ENCODE measurements around the gene PPM1M. TPM values are rescaled to one million over a fixed set of nuclear protein-coding genes. Genes with fewer than 3 reads are reported as not detected.

The PPM1M gene, protein sequence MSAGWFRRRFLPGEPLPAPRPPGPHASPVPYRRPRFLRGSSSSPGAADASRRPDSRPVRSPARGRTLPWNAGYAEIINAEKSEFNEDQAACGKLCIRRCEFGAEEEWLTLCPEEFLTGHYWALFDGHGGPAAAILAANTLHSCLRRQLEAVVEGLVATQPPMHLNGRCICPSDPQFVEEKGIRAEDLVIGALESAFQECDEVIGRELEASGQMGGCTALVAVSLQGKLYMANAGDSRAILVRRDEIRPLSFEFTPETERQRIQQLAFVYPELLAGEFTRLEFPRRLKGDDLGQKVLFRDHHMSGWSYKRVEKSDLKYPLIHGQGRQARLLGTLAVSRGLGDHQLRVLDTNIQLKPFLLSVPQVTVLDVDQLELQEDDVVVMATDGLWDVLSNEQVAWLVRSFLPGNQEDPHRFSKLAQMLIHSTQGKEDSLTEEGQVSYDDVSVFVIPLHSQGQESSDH
- total RNA-seq (10 to 100 TPM; 56.6 to 60.8 TPM), polyA plus RNA-seq (81.8 TPM)

DNA sequence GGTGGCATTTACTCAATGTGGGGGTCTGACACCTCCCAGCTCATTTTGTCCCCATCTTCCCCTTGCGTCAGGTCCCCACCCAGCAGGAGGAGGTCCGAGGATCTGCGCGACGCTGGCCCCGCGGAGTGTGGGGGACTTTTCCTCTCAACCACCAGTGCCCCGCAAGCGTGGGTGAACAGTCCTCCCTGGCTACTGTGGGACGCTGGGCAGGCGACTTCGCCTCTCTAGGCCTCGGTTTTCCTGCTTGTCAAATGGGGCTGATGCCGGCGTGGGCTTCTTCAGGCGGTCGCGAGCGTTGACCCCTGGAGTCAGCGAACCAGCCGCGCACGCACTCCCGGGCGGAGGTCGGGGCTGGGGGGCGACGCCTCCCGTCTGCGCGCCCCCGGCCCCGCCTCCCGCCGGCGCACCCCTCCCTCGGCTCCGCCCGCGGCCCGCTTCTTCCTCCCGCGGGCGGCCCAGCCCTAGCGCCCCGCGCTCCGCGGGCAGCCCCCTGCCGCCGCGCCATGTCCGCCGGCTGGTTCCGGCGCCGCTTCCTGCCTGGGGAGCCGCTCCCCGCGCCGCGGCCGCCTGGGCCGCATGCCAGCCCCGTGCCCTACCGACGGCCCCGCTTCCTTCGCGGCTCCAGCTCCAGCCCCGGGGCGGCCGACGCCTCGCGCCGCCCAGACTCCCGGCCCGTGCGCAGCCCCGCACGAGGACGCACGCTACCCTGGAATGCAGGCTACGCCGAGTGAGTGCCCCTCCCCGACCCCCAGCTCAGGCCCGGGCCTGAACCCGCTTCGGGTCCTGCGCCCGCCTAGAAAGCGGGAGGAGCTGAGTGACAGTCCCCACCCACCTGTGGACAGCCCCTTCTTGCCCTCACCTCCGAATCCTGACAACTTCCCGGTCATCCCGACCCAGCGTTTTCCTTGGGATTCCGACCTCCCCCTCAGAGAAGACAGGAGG is at the start of gene PPM1M:
Gene PPM1M, plus strand, starts transcription at position 438 of the 942 bp plus-strand sequence. Its CDS starts 66 bp downstream, at position 504.
- Mint-ChIP-seq H3K4me3 (peak within 1 kb of the TSS; percentile 84 to 95 (median 91)), H3K27ac (peak within 1 kb of the TSS; percentile 88 to 100 (median 96)), H3K4me1 (peaks cover 76 to 87% (median 84%) of the 10 kb centered on the region in 3 donors), H3K27me3 (no peaks in the 10 kb centered on the region), H3K36me3 (peaks cover 0 to 45% (median 9%) of the 10 kb centered on the region in 3 donors), H3K9me3 (no peaks in the 10 kb centered on the region)
- CTCF ChIA-PET, result interaction anchor here (0.6 to 14.4 kb wide), 9 partner anchors 9 to 94 kb away, joined by 3 to 156 read pairs (median 4); partner anchors contain the start of gene WDR82
- Histone ChIP-seq H3K4me1 (ENCODE audit: insufficient read depth, low read length) (peaks cover 79% of the 10 kb centered on the region), H3K9me3 (ENCODE audit: low read length) (no peaks in the 10 kb centered on the region), H3K27ac (ENCODE audit: low read depth, low read length) (peak within 1 kb of the TSS; percentile 82), H3K4me3 (ENCODE audit: low read length) (peak within 1 kb of the TSS; percentile 82), H3K36me3 (ENCODE audit: insufficient read depth, low read length) (no peaks in the 10 kb centered on the region), H3K27me3 (ENCODE audit: insufficient read depth, low read length, poor library complexity, severe bottlenecking) (no peaks in the 10 kb centered on the region)
- peak; percentile 65 to 83 (median 81) for DNase-seq
- POLR2A ChIA-PET, result interaction anchor here (0.6 to 4.7 kb wide), 10 partner anchors 7 to 56 kb away, joined by 3 to 54 read pairs (median 5); partner anchors contain the start of genes GLYCTK and WDR82

DNA sequence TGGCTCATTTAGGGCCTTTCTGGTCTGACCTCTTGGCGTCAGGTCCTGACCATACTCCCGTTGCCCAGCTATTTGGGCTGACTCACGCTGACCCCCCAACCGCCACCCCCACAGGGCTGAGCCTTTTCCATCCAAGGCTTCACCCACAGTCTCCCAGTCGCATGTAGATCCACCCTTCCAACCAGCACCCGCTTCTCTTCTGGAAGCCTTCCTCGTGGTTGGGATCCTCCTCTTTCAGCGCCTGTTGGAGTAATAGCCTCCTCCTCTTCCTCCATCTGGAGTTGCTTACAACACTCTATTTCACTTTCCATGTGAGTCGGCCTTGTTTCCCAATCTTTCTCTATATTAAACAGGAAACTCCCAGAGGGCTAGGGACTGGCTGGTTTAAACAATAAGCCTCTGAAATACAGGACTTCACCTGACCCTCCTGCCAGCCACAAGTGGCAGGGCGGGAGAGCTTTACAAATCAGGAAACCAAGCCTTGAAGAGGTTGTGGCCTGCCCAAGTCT is 49.7 kb upstream of the PPM1M start:
- DNase-seq, result no peak
- Mint-ChIP-seq H3K4me3 (peak overlapping the region in 1 of 7 donors; percentile 84), H3K27ac (peak overlapping the region in 5 of 8 donors; percentile 38 to 96 (median 87)), H3K9me3 (no peaks in the 10 kb centered on the region), H3K36me3 (peaks cover 0 to 13% (median 2%) of the 10 kb centered on the region in 3 donors), H3K27me3 (peaks cover 0 to 1% of the 10 kb centered on the region in 2 donors), H3K4me1 (peaks cover 26 to 38% (median 37%) of the 10 kb centered on the region in 3 donors)
- ChIA-PET POLR2A (no interaction called here), CTCF (interaction anchor here (0.7 to 2.5 kb wide), 2 partner anchors 24 to 27 kb away, joined by 3 to 8 read pairs; no protein-coding TSS in a partner anchor)
- Histone ChIP-seq H3K27ac (ENCODE audit: low read depth, low read length) (no peak overlapping the region), H3K4me3 (ENCODE audit: low read length) (no peak overlapping the region), H3K36me3 (ENCODE audit: insufficient read depth, low read length) (no peaks in the 10 kb centered on the region), H3K27me3 (ENCODE audit: insufficient read depth, low read length, poor library complexity, severe bottlenecking) (no peaks in the 10 kb centered on the region), H3K4me1 (ENCODE audit: insufficient read depth, low read length) (peaks cover 24% of the 10 kb centered on the region), H3K9me3 (ENCODE audit: low read length) (no peaks in the 10 kb centered on the region)

- H3K27ac ChIP-seq (ENCODE audit: low read depth, low read length), result no peak overlapping the region
These were observed 48.6 kb upstream of the PPM1M start for GRCh38 chr3:52196977-52197376.

DNA sequence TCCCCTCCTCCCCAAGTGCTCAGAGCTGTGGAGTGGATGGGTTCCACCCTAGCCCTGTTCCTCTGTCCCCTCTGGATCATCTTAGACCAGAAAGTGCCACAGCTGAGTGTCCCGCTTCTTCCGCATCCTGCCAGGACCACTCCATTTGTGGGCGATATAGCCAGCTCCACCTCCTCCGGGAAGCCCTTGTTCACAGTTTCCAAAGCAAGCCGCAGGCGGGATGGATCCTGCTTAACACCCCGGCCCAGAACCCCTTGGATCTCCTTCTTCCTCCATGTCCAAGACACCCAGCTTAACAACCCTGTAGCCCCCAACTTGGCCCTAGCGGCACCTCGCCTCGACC is 48.1 kb upstream of the PPM1M start:
- Histone ChIP-seq H3K4me1 (ENCODE audit: insufficient read depth, low read length) (peaks cover 32% of the 10 kb centered on the region), H3K9me3 (ENCODE audit: low read length) (no peaks in the 10 kb centered on the region), H3K4me3 (ENCODE audit: low read length) (peak overlapping the region; percentile 95), H3K27ac (ENCODE audit: low read depth, low read length) (peak overlapping the region; percentile 78), H3K36me3 (ENCODE audit: insufficient read depth, low read length) (peaks cover 5% of the 10 kb centered on the region), H3K27me3 (ENCODE audit: insufficient read depth, low read length, poor library complexity, severe bottlenecking) (no peaks in the 10 kb centered on the region)
- Mint-ChIP-seq H3K27ac (peak overlapping the region; percentile 87 to 98 (median 96)), H3K9me3 (no peaks in the 10 kb centered on the region), H3K4me1 (peaks cover 35 to 53% (median 50%) of the 10 kb centered on the region in 3 donors), H3K27me3 (peaks cover 0 to 1% of the 10 kb centered on the region in 2 donors), H3K4me3 (peak overlapping the region; percentile 86 to 99 (median 97)), H3K36me3 (peaks cover 2 to 28% (median 2%) of the 10 kb centered on the region in 3 donors)
- CTCF ChIA-PET, result interaction anchor here (0.9 to 2.5 kb wide), 3 partner anchors 23 to 142 kb away, joined by 3 to 8 read pairs (median 4); no protein-coding TSS in a partner anchor
- POLR2A ChIA-PET, result interaction anchor here (0.6 to 1.3 kb wide), 3 partner anchors 21 to 213 kb away, joined by 3 to 5 read pairs (median 4); partner anchors contain the start of gene POC1A
- DNase-seq, result no peak

More at GRCh38 chr3:52196977-52197376, 48.6 kb upstream of the PPM1M start:
- ChIA-PET POLR2A (interaction anchor here (0.6 to 1.3 kb wide), 3 partner anchors 21 to 213 kb away, joined by 3 to 5 read pairs (median 4); partner anchors contain the start of gene POC1A), CTCF (interaction anchor here (0.8 to 2.5 kb wide), 4 partner anchors 13 to 142 kb away, joined by 3 to 8 read pairs (median 4); no protein-coding TSS in a partner anchor)
- peak overlapping the region in 3 of 7 donors; percentile 86 to 99 (median 97) for H3K4me3 Mint-ChIP-seq
- peaks cover 0 to 23% (median 2%) of the 10 kb centered on the region in 3 donors for H3K36me3 Mint-ChIP-seq
- no peak overlapping the region for H3K4me3 ChIP-seq (ENCODE audit: low read length)
- H3K4me1 Mint-ChIP-seq, result peaks cover 31 to 48% (median 48%) of the 10 kb centered on the region in 3 donors
- no peaks in the 10 kb centered on the region for H3K9me3 Mint-ChIP-seq
- peaks cover under 1% of the 10 kb centered on the region for H3K36me3 ChIP-seq (ENCODE audit: insufficient read depth, low read length)
- peaks cover 0 to 1% of the 10 kb centered on the region in 2 donors for H3K27me3 Mint-ChIP-seq
- H3K4me1 ChIP-seq (ENCODE audit: insufficient read depth, low read length), result peaks cover 29% of the 10 kb centered on the region
- no peaks in the 10 kb centered on the region for H3K27me3 ChIP-seq (ENCODE audit: insufficient read depth, low read length, poor library complexity, severe bottlenecking)
- no peak for DNase-seq
- no peaks in the 10 kb centered on the region for H3K9me3 ChIP-seq (ENCODE audit: low read length)
- H3K27ac Mint-ChIP-seq, result peak overlapping the region; percentile 58 to 98 (median 92)

- peak within 1 kb of the TSS; percentile 86 to 99 (median 97) for H3K4me3 Mint-ChIP-seq
- ChIA-PET CTCF (interaction anchor here (0.9 to 2.5 kb wide), 3 partner anchors 22 to 141 kb away, joined by 3 to 8 read pairs (median 4); no protein-coding TSS in a partner anchor), POLR2A (interaction anchor here (0.6 to 1.3 kb wide), 2 partner anchors 44 to 214 kb away, joined by 3 to 5 read pairs; partner anchors contain the start of gene POC1A)
- peak; percentile 93 to 95 (median 94) for DNase-seq
- Histone ChIP-seq H3K27me3 (ENCODE audit: insufficient read depth, low read length, poor library complexity, severe bottlenecking) (no peaks in the 10 kb centered on the region), H3K4me1 (ENCODE audit: insufficient read depth, low read length) (peaks cover 33% of the 10 kb centered on the region), H3K27ac (ENCODE audit: low read depth, low read length) (peak within 1 kb of the TSS; percentile 78), H3K36me3 (ENCODE audit: insufficient read depth, low read length) (peaks cover 11% of the 10 kb centered on the region), H3K9me3 (ENCODE audit: low read length) (no peaks in the 10 kb centered on the region), H3K4me3 (ENCODE audit: low read length) (peak within 1 kb of the TSS; percentile 95)
- peak within 1 kb of the TSS; percentile 87 to 98 (median 96) for H3K27ac Mint-ChIP-seq
- peaks cover 36 to 57% (median 54%) of the 10 kb centered on the region in 3 donors for H3K4me1 Mint-ChIP-seq
- H3K36me3 Mint-ChIP-seq, result peaks cover 2 to 33% (median 4%) of the 10 kb centered on the region in 3 donors
- H3K9me3 Mint-ChIP-seq, result no peaks in the 10 kb centered on the region
- H3K27me3 Mint-ChIP-seq, result peaks cover 0 to 1% of the 10 kb centered on the region in 2 donors
These were observed 47.5 kb upstream of the PPM1M start, which contains the start of gene ALAS1 for GRCh38 chr3:52197842-52198625. ALAS1 (plus strand) TSS chr3:52198160; CDS start chr3:52199242, 1,082 bp downstream.

GRCh38 chr3:52198643-52199608 is 46.6 kb upstream of the PPM1M start:
- peaks cover 33% of the 10 kb centered on the region for H3K4me1 ChIP-seq (ENCODE audit: insufficient read depth, low read length)
- peak overlapping the region; percentile 86 to 98 (median 96) for H3K27ac Mint-ChIP-seq
- peaks cover 0 to 1% of the 10 kb centered on the region in 2 donors for H3K27me3 Mint-ChIP-seq
- peaks cover 16% of the 10 kb centered on the region for H3K36me3 ChIP-seq (ENCODE audit: insufficient read depth, low read length)
- peaks cover 36 to 61% (median 54%) of the 10 kb centered on the region in 3 donors for H3K4me1 Mint-ChIP-seq
- no peaks in the 10 kb centered on the region for H3K9me3 ChIP-seq (ENCODE audit: low read length)
- peaks cover 4 to 42% (median 8%) of the 10 kb centered on the region in 3 donors for H3K36me3 Mint-ChIP-seq
- H3K4me3 ChIP-seq (ENCODE audit: low read length), result peak overlapping the region; percentile 95
- POLR2A ChIA-PET, result no interaction called here
- no peaks in the 10 kb centered on the region for H3K27me3 ChIP-seq (ENCODE audit: insufficient read depth, low read length, poor library complexity, severe bottlenecking)
- CTCF ChIA-PET, result no interaction called here
- no peak for DNase-seq
- H3K9me3 Mint-ChIP-seq, result no peaks in the 10 kb centered on the region
- H3K4me3 Mint-ChIP-seq, result peak overlapping the region; percentile 86 to 99 (median 97)
- H3K27ac ChIP-seq (ENCODE audit: low read depth, low read length), result peak overlapping the region; percentile 78

Data from CD8-positive, alpha-beta memory T cell (primary cell).